GM23338 (cell line): ENCODE data around the gene UTP4.
"Not testable (repeated sequence)": the region's sequence is repeated elsewhere in the genome, so short reads cannot be mapped to it uniquely, and the experiment has no call there.

Experiments
- CREB1 ChIP-seq: fragments of 250-450 bp; sonication (Bioruptor Pico); IDR thresholded peaks from 2 replicates; pipeline ENCODE4 v1.5.0; 2020; ENCODE audit warnings: low read depth, mild to moderate bottlenecking, moderate library complexity
- EZH2 ChIP-seq: fragments of 200-600 bp; sonication (generic); IDR thresholded peaks from one replicate; pipeline ENCODE4 v1.8.0; 2017; ENCODE audit warnings: antibody characterized with exemption, mild to moderate bottlenecking, low read depth; ENCODE audit not compliant: unreplicated experiment
- EZH2phosphoT487 ChIP-seq: fragments of 200-600 bp; sonication (generic); IDR thresholded peaks from one replicate; pipeline ENCODE4 v1.8.1; 2018; ENCODE audit warnings: antibody characterized with exemption; ENCODE audit not compliant: unreplicated experiment
- JUNB ChIP-seq: IDR thresholded peaks from one replicate; pipeline ENCODE4 v1.6.1; 2016; ENCODE audit warnings: antibody characterized with exemption; ENCODE audit not compliant: unreplicated experiment
- NANOG ChIP-seq: IDR thresholded peaks from 2 replicates; pipeline ENCODE4 v1.6.1; 2016; ENCODE audit warnings: antibody characterized with exemption, borderline replicate concordance
- POLR2AphosphoS5 ChIP-seq: IDR thresholded peaks from 2 replicates; pipeline ENCODE4 v1.6.1; 2016; ENCODE audit warnings: antibody characterized with exemption, low read depth
- STAT1 ChIP-seq: IDR thresholded peaks from one replicate; pipeline ENCODE4 v1.6.1; 2016; ENCODE audit warnings: antibody characterized with exemption; ENCODE audit not compliant: unreplicated experiment
- ZNF114 ChIP-seq: fragments of 250-450 bp; sonication (Bioruptor Pico); IDR thresholded peaks from 2 replicates; pipeline ENCODE4 v1.5.0; 2020; ENCODE audit warnings: mild to moderate bottlenecking, moderate library complexity
- ZNF331 ChIP-seq: fragments of 250-450 bp; sonication (Bioruptor Pico); IDR thresholded peaks from 2 replicates; pipeline ENCODE4 v1.5.0; 2020; ENCODE audit warnings: low read depth, mild to moderate bottlenecking, moderate library complexity
- TF ChIP-seq, protein P1 (sequence below), 2 experiments: fragments of 200-600 bp in 1 of 2; sonication (generic) in 1 of 2; conservative IDR thresholded peaks; 2 replicates each; pipeline versions ENCODE4 v1.5.1 to v1.6.1; 2016 to 2017; ENCODE audit warnings: antibody characterized with exemption in 2 of 2, low read depth in 2 of 2, mild to moderate bottlenecking in 2 of 2, moderate library complexity in 1 of 2
- TF ChIP-seq, protein P2 (sequence below): IDR thresholded peaks from one replicate; pipeline ENCODE4 v1.6.1; 2018; ENCODE audit warnings: antibody characterized with exemption; ENCODE audit not compliant: unreplicated experiment
- TF ChIP-seq, protein P3 (sequence below): fragments of 250-450 bp; sonication (Bioruptor Pico); IDR thresholded peaks from 2 replicates; pipeline ENCODE4 v1.5.0; 2020; ENCODE audit warnings: mild to moderate bottlenecking, moderate library complexity
- TF ChIP-seq, protein P4 (sequence below): IDR thresholded peaks from 2 replicates; pipeline ENCODE4 v1.6.1; 2016; ENCODE audit warnings: antibody characterized with exemption

DNA sequence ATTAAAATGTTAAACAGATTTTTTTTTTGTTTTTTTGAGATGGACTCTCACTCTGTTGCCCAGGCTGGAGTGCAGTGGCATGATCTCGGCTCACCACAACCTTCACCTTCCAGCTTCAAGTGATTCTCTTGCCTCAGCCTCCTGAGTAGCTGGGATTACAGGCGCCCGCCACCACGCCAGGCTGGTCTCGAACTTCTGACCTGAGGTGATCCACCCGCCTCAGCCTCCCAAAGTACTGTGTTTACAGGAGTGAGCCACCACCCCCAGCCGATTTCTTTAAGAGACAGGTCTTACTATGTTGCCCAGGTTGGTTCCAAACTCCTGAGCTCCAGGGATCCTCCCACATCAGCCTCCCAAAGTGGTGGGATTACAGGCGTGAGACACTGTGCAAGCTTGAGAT lies 8.0 kb upstream of the UTP4 start:
- TF ChIP-seq, protein P1, sequence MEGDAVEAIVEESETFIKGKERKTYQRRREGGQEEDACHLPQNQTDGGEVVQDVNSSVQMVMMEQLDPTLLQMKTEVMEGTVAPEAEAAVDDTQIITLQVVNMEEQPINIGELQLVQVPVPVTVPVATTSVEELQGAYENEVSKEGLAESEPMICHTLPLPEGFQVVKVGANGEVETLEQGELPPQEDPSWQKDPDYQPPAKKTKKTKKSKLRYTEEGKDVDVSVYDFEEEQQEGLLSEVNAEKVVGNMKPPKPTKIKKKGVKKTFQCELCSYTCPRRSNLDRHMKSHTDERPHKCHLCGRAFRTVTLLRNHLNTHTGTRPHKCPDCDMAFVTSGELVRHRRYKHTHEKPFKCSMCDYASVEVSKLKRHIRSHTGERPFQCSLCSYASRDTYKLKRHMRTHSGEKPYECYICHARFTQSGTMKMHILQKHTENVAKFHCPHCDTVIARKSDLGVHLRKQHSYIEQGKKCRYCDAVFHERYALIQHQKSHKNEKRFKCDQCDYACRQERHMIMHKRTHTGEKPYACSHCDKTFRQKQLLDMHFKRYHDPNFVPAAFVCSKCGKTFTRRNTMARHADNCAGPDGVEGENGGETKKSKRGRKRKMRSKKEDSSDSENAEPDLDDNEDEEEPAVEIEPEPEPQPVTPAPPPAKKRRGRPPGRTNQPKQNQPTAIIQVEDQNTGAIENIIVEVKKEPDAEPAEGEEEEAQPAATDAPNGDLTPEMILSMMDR (conservative IDR thresholded peaks at IDR 0.05; ENCODE audit: low read depth in 2 of 2) = not testable (repeated sequence)
- TF ChIP-seq POLR2AphosphoS5; EZH2; EZH2phosphoT487; ZNF331 (CRISPR knock-in tag); ZNF114; CREB1 (CRISPR knock-in tag); JUNB; NANOG; STAT1: not testable (repeated sequence)
- TF ChIP-seq, protein P2, sequence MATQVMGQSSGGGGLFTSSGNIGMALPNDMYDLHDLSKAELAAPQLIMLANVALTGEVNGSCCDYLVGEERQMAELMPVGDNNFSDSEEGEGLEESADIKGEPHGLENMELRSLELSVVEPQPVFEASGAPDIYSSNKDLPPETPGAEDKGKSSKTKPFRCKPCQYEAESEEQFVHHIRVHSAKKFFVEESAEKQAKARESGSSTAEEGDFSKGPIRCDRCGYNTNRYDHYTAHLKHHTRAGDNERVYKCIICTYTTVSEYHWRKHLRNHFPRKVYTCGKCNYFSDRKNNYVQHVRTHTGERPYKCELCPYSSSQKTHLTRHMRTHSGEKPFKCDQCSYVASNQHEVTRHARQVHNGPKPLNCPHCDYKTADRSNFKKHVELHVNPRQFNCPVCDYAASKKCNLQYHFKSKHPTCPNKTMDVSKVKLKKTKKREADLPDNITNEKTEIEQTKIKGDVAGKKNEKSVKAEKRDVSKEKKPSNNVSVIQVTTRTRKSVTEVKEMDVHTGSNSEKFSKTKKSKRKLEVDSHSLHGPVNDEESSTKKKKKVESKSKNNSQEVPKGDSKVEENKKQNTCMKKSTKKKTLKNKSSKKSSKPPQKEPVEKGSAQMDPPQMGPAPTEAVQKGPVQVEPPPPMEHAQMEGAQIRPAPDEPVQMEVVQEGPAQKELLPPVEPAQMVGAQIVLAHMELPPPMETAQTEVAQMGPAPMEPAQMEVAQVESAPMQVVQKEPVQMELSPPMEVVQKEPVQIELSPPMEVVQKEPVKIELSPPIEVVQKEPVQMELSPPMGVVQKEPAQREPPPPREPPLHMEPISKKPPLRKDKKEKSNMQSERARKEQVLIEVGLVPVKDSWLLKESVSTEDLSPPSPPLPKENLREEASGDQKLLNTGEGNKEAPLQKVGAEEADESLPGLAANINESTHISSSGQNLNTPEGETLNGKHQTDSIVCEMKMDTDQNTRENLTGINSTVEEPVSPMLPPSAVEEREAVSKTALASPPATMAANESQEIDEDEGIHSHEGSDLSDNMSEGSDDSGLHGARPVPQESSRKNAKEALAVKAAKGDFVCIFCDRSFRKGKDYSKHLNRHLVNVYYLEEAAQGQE = not testable (repeated sequence)
- TF ChIP-seq, protein P3, sequence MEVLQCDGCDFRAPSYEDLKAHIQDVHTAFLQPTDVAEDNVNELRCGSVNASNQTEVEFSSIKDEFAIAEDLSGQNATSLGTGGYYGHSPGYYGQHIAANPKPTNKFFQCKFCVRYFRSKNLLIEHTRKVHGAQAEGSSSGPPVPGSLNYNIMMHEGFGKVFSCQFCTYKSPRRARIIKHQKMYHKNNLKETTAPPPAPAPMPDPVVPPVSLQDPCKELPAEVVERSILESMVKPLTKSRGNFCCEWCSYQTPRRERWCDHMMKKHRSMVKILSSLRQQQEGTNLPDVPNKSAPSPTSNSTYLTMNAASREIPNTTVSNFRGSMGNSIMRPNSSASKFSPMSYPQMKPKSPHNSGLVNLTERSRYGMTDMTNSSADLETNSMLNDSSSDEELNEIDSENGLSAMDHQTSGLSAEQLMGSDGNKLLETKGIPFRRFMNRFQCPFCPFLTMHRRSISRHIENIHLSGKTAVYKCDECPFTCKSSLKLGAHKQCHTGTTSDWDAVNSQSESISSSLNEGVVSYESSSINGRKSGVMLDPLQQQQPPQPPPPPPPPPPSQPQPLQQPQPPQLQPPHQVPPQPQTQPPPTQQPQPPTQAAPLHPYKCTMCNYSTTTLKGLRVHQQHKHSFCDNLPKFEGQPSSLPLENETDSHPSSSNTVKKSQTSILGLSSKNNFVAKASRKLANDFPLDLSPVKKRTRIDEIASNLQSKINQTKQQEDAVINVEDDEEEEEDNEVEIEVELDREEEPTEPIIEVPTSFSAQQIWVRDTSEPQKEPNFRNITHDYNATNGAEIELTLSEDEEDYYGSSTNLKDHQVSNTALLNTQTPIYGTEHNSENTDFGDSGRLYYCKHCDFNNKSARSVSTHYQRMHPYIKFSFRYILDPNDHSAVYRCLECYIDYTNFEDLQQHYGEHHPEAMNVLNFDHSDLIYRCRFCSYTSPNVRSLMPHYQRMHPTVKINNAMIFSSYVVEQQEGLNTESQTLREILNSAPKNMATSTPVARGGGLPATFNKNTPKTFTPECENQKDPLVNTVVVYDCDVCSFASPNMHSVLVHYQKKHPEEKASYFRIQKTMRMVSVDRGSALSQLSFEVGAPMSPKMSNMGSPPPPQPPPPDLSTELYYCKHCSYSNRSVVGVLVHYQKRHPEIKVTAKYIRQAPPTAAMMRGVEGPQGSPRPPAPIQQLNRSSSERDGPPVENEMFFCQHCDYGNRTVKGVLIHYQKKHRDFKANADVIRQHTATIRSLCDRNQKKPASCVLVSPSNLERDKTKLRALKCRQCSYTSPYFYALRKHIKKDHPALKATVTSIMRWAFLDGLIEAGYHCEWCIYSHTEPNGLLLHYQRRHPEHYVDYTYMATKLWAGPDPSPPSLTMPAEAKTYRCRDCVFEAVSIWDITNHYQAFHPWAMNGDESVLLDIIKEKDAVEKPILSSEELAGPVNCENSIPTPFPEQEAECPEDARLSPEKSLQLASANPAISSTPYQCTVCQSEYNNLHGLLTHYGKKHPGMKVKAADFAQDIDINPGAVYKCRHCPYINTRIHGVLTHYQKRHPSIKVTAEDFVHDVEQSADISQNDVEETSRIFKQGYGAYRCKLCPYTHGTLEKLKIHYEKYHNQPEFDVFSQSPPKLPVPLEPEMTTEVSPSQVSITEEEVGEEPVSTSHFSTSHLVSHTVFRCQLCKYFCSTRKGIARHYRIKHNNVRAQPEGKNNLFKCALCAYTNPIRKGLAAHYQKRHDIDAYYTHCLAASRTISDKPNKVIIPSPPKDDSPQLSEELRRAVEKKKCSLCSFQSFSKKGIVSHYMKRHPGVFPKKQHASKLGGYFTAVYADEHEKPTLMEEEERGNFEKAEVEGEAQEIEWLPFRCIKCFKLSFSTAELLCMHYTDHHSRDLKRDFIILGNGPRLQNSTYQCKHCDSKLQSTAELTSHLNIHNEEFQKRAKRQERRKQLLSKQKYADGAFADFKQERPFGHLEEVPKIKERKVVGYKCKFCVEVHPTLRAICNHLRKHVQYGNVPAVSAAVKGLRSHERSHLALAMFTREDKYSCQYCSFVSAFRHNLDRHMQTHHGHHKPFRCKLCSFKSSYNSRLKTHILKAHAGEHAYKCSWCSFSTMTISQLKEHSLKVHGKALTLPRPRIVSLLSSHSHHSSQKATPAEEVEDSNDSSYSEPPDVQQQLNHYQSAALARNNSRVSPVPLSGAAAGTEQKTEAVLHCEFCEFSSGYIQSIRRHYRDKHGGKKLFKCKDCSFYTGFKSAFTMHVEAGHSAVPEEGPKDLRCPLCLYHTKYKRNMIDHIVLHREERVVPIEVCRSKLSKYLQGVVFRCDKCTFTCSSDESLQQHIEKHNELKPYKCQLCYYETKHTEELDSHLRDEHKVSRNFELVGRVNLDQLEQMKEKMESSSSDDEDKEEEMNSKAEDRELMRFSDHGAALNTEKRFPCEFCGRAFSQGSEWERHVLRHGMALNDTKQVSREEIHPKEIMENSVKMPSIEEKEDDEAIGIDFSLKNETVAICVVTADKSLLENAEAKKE = not testable (repeated sequence)
- TF ChIP-seq, protein P4, sequence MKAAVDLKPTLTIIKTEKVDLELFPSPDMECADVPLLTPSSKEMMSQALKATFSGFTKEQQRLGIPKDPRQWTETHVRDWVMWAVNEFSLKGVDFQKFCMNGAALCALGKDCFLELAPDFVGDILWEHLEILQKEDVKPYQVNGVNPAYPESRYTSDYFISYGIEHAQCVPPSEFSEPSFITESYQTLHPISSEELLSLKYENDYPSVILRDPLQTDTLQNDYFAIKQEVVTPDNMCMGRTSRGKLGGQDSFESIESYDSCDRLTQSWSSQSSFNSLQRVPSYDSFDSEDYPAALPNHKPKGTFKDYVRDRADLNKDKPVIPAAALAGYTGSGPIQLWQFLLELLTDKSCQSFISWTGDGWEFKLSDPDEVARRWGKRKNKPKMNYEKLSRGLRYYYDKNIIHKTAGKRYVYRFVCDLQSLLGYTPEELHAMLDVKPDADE = not testable (repeated sequence)
